K562 (cell line): ENCODE measurements around the gene DVL3. TPM values are rescaled to one million over a fixed set of nuclear protein-coding genes. Genes with fewer than 3 reads are reported as not detected.

Experiments used
- C11orf30 ChIP-seq: fragments of 450-650 bp; IDR thresholded peaks from 2 replicates; pipeline ENCODE4 v1.6.1; 2016; ENCODE audit warnings: low read depth, mild to moderate bottlenecking
- DNMT1 ChIP-seq: fragments of 450-650 bp; IDR thresholded peaks from 2 replicates; pipeline ENCODE4 v1.6.1; 2016; ENCODE audit warnings: antibody characterized with exemption, mild to moderate bottlenecking
- ELF1 ChIP-seq: fragments of 200-800 bp; sonication (Bioruptor generic); IDR thresholded peaks from 2 replicates; pipeline ENCODE4 v1.6.1; 2016; ENCODE audit warnings: missing genetic modification characterization, missing compliant biosample characterization
- GABPB1 ChIP-seq: sonication (generic); formaldehyde crosslinking; IDR thresholded peaks from 2 replicates; pipeline ENCODE4 v1.8.0; 2022; ENCODE audit warnings: mild to moderate bottlenecking, missing genetic modification reagents
- GATA2 ChIP-seq: sonication (generic); formaldehyde crosslinking; IDR thresholded peaks from 2 replicates; pipeline ENCODE4 v1.4.0; 2020; ENCODE audit warnings: mild to moderate bottlenecking, missing genetic modification reagents
- HNRNPLL ChIP-seq: fragments of 200-400 bp; formaldehyde crosslinking; IDR thresholded peaks from 2 replicates; pipeline ENCODE4 v1.6.1; 2017; ENCODE audit warnings: low read length, low read depth, mild to moderate bottlenecking; ENCODE audit not compliant: poor library complexity, severe bottlenecking
- JUN ChIP-seq, 2 experiments: sonication (generic) in 1 of 2; formaldehyde crosslinking in 1 of 2; IDR thresholded peaks; 2 replicates each; pipeline versions ENCODE4 v1.6.1 to v1.8.0; 2012 to 2022; ENCODE audit warnings: borderline replicate concordance in 2 of 2, mild to moderate bottlenecking in 2 of 2, improper control_type of control experiment in 1 of 2, low read depth in 1 of 2, low read length in 1 of 2, missing genetic modification reagents in 1 of 2
- JUND ChIP-seq, 2 experiments: IDR thresholded peaks; 2 replicates in 1 of 2; 3 replicates in 1 of 2; pipeline ENCODE4 v1.6.1; 2011; ENCODE audit warnings: borderline replicate concordance in 2 of 2, low read depth in 2 of 2, low read length in 2 of 2, improper control_type of control experiment in 1 of 2, missing biosample characterization in 1 of 2, missing genetic modification characterization in 1 of 2, missing genetic modification reagents in 1 of 2
- KDM5B ChIP-seq: fragments of 200-600 bp; sonication (generic); IDR thresholded peaks from 2 replicates; pipeline ENCODE4 v1.6.1; 2012; ENCODE audit warnings: low read depth, mild to moderate bottlenecking, moderate library complexity, low read length, control low read depth, inconsistent platforms; ENCODE audit not compliant: insufficient replicate concordance
- LCOR ChIP-seq: sonication (generic); formaldehyde crosslinking; IDR thresholded peaks from 2 replicates; pipeline ENCODE4 v1.8.0; 2022; ENCODE audit warnings: mild to moderate bottlenecking, missing genetic modification reagents
- NR2C1 ChIP-seq, 2 experiments: fragments of 450-650 bp; IDR thresholded peaks; 2 replicates each; pipeline ENCODE4 v1.6.1; 2017; ENCODE audit warnings: mild to moderate bottlenecking in 2 of 2, antibody characterized with exemption in 1 of 2, inconsistent platforms in 1 of 2, missing compliant biosample characterization in 1 of 2, missing genetic modification characterization in 1 of 2
- NUFIP1 ChIP-seq: fragments of 450-650 bp; IDR thresholded peaks from 2 replicates; pipeline ENCODE4 v1.6.1; 2018; ENCODE audit not compliant: partially characterized antibody
- RNF2 ChIP-seq: sonication (generic); IDR thresholded peaks from 2 replicates; pipeline ENCODE4 v1.6.1; 2016
- RUNX1 ChIP-seq: sonication (generic); IDR thresholded peaks from 2 replicates; pipeline ENCODE4 v1.6.1; 2016; ENCODE audit warnings: antibody characterized with exemption, low read depth
- SP1 ChIP-seq: sonication (generic); formaldehyde crosslinking; IDR thresholded peaks from 2 replicates; pipeline ENCODE4 v1.8.1; 2022; ENCODE audit warnings: mild to moderate bottlenecking, missing genetic modification reagents
- ZNF175 ChIP-seq: fragments of 200-800 bp; sonication (Bioruptor generic); IDR thresholded peaks from 2 replicates; pipeline ENCODE4 v1.6.1; 2016; ENCODE audit warnings: low read depth, mild to moderate bottlenecking, missing genetic modification characterization, missing compliant biosample characterization
- ZNF76 ChIP-seq: fragments of 250-450 bp; sonication (Bioruptor Pico); IDR thresholded peaks from 2 replicates; pipeline ENCODE4 v1.4.0; 2020; ENCODE audit warnings: mild to moderate bottlenecking, moderate library complexity, borderline replicate concordance
- polyA plus RNA-seq, 8 experiments: library from polyadenylated mRNA; depleted of rRNA in 4 of 8; stranded (reverse) in 5 of 8; unstranded in 3 of 8; fragments of >200 nt; fragmentation: Nextera tagmentation in 2 of 8; fragmentation: Illumina TruSeq in 1 of 8; extraction: Ambion mirVana in 2 of 8; extraction: Trizol in 1 of 8; gene quantifications; 2 replicates each; pipeline versions ENCODE4 v1.2.1 to v1.2.3, GENCODE V29; 2011 to 2014; ENCODE audit warnings: inconsistent platforms in 1 of 8, missing spikeins in 1 of 8
- total RNA-seq, 7 experiments: library from RNA; depleted of rRNA in 6 of 7; stranded (reverse); fragments of >200 nt in 6 of 7; fragmentation: Illumina TruSeq in 2 of 7; extraction: Trizol in 2 of 7; gene quantifications; 2 replicates each; pipeline versions ENCODE4 v1.2.1 to v1.2.3, GENCODE V29; 2011 to 2021; ENCODE audit warnings: low replicate concordance in 1 of 7
- TF ChIP-seq, protein P1 (sequence below), 2 experiments: fragments of 250-450 bp in 1 of 2; fragments of 450-650 bp in 1 of 2; sonication (Bioruptor Pico) in 1 of 2; IDR thresholded peaks; 2 replicates each; pipeline versions ENCODE4 v1.6.1 to v1.8.0; 2016 to 2021; ENCODE audit warnings: mild to moderate bottlenecking in 2 of 2, moderate library complexity in 2 of 2, missing compliant biosample characterization in 1 of 2, missing genetic modification characterization in 1 of 2
- TF ChIP-seq, protein P2 (sequence below): fragments of 200-800 bp; sonication (Bioruptor generic); IDR thresholded peaks from 2 replicates; pipeline ENCODE4 v1.6.1; 2017; ENCODE audit warnings: missing genetic modification characterization, missing compliant biosample characterization
- TF ChIP-seq, protein P3 (sequence below): fragments of 450-650 bp; IDR thresholded peaks from 2 replicates; pipeline ENCODE4 v1.6.1; 2016; ENCODE audit warnings: antibody characterized with exemption
- TF ChIP-seq, protein P4 (sequence below): sonication (generic); formaldehyde crosslinking; IDR thresholded peaks from 2 replicates; pipeline ENCODE4 v1.5.0; 2020; ENCODE audit warnings: missing genetic modification reagents

DVL3 gene
- total and polyA plus RNA-seq, 9 of the 15 experiments (the other 6 are each of a cell fraction or from before 2014, with no cell fraction given): 3.1 to 57.9 (median 20.1) TPM

DNA sequence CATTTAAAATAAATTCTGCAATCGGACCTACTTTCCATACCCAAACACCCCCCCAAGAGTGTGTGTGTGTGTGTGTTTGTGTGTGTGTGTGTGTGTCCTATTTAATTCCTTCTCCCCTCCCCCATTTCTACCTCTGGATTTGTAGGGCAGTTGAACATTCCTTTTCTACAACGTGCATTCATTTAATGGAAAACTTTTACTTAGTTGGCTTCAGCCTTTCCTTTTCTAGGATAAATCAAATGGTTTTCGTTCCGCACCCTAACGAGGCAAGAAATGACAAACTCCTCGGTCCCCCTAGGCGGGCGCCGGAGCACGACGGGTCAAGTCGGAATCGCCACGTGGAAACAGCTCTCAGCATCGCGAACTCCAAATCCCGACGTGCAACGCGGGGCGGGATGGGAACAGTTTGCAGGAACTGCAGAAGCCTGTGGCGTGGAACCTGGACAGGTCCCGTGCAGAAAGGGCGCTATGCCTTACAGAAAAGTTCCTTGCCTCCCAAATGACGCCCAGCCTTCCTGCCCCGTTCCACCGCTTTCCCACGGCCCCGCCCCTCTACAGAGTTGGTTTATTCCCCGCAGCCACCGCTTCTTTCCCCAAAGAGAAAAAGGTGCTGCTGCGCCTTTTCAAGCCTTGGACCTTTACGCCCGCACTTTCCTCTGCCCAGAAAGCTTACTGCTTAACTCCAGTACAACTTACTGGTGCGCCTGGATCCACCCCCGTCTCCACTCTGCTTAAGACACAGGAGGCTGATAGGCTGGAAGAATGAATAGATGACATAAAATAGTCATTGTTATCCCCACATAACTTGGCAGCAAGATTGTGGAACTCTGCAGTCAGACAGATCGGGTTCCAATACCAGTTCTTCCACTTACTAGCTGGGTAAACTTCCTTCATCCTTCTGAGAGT, 21.1 kb upstream of the DVL3 start (continued):
- TF ChIP-seq, protein P1, sequence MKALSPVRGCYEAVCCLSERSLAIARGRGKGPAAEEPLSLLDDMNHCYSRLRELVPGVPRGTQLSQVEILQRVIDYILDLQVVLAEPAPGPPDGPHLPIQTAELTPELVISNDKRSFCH (CRISPR knock-in tag; IDR thresholded peaks at IDR 0.05): no peak
- TF ChIP-seq, protein P1 (tag; IDR thresholded peaks at IDR 0.05): peak; percentile 69
- peak; percentile 42; the same call in 1 of the 2 replicates for TF ChIP-seq JUND (IDR thresholded peaks at IDR 0.05; ENCODE audit: borderline replicate concordance, low read depth, low read length)
- no peak; the same call in 1 of the 3 replicates for TF ChIP-seq JUND (tag; IDR thresholded peaks at IDR 0.05; ENCODE audit: borderline replicate concordance, low read depth, low read length)
- no peak for TF ChIP-seq DNMT1
- peak; percentile 62 for TF ChIP-seq KDM5B
- TF ChIP-seq ZNF76: no peak
- peak; percentile 74 for TF ChIP-seq SP1 (CRISPR knock-in tag)
- TF ChIP-seq NUFIP1: peak; percentile 69
- TF ChIP-seq LCOR (CRISPR knock-in tag): peak; percentile 27; the same call in 1 of the 2 replicates
- no peak for TF ChIP-seq GATA2 (CRISPR knock-in tag)
- peak; percentile 76 for TF ChIP-seq RNF2
- peak; percentile 54; the same call in 1 of the 2 replicates for TF ChIP-seq NR2C1 (IDR thresholded peaks at IDR 0.05)
- peak; percentile 74 for TF ChIP-seq NR2C1 (tag; IDR thresholded peaks at IDR 0.05)
- TF ChIP-seq, protein P2, sequence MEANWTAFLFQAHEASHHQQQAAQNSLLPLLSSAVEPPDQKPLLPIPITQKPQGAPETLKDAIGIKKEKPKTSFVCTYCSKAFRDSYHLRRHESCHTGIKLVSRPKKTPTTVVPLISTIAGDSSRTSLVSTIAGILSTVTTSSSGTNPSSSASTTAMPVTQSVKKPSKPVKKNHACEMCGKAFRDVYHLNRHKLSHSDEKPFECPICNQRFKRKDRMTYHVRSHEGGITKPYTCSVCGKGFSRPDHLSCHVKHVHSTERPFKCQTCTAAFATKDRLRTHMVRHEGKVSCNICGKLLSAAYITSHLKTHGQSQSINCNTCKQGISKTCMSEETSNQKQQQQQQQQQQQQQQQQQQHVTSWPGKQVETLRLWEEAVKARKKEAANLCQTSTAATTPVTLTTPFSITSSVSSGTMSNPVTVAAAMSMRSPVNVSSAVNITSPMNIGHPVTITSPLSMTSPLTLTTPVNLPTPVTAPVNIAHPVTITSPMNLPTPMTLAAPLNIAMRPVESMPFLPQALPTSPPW (CRISPR knock-in tag): peak; percentile 62
- TF ChIP-seq ELF1 (tag): peak; percentile 55
- TF ChIP-seq, protein P3, sequence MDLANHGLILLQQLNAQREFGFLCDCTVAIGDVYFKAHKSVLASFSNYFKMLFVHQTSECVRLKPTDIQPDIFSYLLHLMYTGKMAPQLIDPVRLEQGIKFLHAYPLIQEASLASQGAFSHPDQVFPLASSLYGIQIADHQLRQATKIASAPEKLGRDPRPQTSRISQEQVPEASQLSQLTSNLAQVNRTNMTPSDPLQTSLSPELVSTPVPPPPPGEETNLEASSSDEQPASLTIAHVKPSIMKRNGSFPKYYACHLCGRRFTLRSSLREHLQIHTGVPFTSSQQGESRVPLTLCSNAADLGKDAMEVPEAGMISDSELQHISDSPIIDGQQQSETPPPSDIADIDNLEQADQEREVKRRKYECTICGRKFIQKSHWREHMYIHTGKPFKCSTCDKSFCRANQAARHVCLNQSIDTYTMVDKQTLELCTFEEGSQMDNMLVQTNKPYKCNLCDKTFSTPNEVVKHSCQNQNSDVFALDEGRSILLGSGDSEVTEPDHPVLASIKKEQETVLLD: no peak
- peak; percentile 48; the same call in 1 of the 2 replicates for TF ChIP-seq ZNF175 (CRISPR knock-in tag)
- TF ChIP-seq C11orf30: 0 out of 2 replicates have a peak, but pooled peaks have one; percentile 17
- TF ChIP-seq HNRNPLL: peak; percentile 72
- TF ChIP-seq JUN (IDR thresholded peaks at IDR 0.05; ENCODE audit: borderline replicate concordance, low read depth, low read length): 0 out of 2 replicates have a peak, but pooled peaks have one; percentile 52
- no peak for TF ChIP-seq JUN (CRISPR knock-in tag; IDR thresholded peaks at IDR 0.05; ENCODE audit: borderline replicate concordance)
- 0 out of 2 replicates have a peak, but pooled peaks have one; percentile 36 for TF ChIP-seq RUNX1
- TF ChIP-seq, protein P4, sequence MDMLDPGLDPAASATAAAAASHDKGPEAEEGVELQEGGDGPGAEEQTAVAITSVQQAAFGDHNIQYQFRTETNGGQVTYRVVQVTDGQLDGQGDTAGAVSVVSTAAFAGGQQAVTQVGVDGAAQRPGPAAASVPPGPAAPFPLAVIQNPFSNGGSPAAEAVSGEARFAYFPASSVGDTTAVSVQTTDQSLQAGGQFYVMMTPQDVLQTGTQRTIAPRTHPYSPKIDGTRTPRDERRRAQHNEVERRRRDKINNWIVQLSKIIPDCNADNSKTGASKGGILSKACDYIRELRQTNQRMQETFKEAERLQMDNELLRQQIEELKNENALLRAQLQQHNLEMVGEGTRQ (CRISPR knock-in tag): peak; percentile 66
- TF ChIP-seq GABPB1 (CRISPR knock-in tag): peak; percentile 47; the same call in 1 of the 2 replicates
